Measurements from ENCODE around the gene SLC25A13.

SLC25A13 gene

DNA sequence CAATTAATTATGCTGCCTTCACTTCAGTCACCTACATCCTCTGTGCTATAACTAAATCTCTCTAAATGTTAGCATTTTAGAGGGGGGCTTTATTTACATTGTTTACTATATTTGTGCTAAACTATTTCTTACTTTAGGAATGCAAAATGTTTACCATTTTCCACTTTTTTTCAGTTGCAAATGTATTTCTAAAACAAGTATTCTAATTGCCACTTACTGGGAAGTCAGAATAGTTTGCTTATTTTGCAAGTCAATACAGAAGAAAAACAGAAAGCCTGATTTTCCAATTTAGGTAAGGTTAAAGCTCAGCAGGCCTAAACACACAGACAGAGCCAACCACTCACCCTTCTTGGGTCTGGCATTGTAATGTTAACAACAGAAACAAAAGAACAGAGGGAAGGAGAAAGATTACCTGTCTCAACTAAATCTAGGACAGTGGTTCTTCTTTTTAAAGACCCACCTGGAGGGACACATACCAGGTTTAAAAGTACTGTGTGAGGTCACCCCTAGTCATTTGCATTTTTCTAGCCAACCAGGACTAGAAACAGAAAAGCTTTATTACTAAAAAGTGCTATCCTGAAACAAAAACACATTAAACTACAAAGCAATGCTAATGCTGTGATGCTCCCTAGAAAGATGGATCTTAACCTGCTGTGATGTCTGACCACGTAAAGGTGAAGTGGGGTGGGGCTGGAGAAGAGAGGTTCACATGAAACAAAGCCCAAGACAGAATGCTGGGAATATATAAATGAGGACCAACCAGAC lies 178.2 kb downstream of the SLC25A13 start:
- Histone ChIP-seq H3K4me2 (ENCODE audit: low read length) (no peak overlapping the region), H3K4me1 (ENCODE audit: control insufficient read depth, insufficient read depth, low read length) (no peaks in the 10 kb centered on the region), H3K9ac (ENCODE audit: low read depth, low read length) (no peak overlapping the region), H3K4me3 (ENCODE audit: low read length) (no peak overlapping the region), H3K9me3 (replicated peaks; ENCODE audit: low read length) (no peaks in the 10 kb centered on the region), H3K36me3 (ENCODE audit: insufficient read depth, low read length) (peaks cover 3% of the 10 kb centered on the region), H3K27me3 (ENCODE audit: control insufficient read depth, insufficient read depth, low read length) (no peaks in the 10 kb centered on the region)

DNA sequence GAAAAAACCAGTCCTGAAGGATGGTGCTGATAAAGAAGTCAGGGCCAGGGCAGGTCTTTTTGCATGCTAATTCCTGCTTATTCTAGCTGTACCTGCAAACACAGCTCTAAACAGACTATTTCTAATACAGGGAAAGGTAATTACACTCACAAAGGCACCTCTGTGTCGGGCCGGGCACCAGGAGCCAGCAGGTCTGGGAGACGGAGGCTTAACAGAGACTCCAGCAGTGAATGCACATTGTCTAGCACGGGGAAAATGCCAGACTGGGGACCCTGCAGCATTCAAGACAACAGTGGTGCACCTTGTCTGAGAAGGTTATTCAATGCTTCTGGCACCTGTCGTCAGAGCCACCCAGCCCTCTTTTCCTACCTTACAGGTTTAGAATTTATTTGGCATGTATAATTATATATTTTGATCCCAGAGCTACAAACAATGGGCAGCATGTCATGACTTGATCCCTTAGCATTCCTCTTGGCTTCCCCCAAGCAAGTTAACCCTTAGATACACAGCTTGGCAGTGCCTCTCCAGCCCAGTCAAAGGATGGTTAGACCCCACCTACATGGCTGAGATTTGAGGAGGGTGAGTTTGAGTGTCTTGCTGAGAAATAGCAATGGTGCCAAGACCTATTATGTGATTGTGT lies 185.2 kb downstream of the SLC25A13 start:
- no peak overlapping the region for H3K4me3 ChIP-seq (ENCODE audit: low read length)
- no peaks in the 10 kb centered on the region for H3K27me3 ChIP-seq (ENCODE audit: control insufficient read depth, insufficient read depth, low read length)
- no peak overlapping the region for H3K4me2 ChIP-seq (ENCODE audit: low read length)
- H3K4me1 ChIP-seq (ENCODE audit: control insufficient read depth, insufficient read depth, low read length) = no peaks in the 10 kb centered on the region
- no peaks in the 10 kb centered on the region for H3K9me3 ChIP-seq (replicated peaks; ENCODE audit: low read length)
- no peak overlapping the region for H3K9ac ChIP-seq (ENCODE audit: low read depth, low read length)
- peaks cover 5% of the 10 kb centered on the region for H3K36me3 ChIP-seq (ENCODE audit: insufficient read depth, low read length)

DNA sequence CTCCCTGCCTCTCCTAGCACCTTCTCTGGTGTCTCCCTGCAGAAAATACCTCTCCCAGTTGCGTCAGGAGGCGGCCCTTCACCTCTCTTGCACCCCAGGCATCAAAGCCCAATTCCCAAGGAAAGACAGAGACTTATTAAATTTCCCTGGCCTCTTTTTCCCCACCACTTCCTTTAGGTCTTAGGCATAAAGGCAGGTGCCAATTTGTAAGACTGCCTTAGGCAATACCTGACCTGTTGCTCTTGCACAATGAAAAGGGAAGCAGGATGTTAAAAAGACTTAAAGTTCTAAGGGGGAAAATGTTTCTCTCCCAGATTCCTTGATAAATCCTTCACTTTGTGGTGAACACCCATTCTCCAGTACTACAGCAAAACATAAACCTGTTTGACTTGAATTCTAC lies 186.7 kb downstream of the SLC25A13 start:
- H3K36me3 ChIP-seq (ENCODE audit: insufficient read depth, low read length) = peaks cover 5% of the 10 kb centered on the region

DNA sequence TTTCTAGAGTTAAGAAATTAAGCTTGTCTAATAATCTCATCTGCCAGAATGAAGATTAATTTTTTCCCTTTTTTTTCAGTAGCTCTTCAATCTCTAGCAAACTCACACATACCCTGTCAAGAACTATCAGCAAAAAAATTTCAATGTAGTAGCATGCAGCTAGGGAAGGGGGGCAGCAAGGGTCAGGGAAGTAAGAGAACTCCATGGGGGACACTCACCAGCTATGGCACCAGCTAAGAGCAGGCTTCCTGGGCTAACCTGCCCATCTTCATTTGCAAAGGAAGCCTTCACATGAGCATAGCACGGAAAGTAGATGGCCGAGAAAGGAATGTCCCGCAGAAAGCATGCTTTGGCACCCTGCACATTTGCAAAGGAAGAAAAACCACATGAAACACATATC lies 190.4 kb downstream of the SLC25A13 start:
- Histone ChIP-seq H3K4me2 (ENCODE audit: low read length) (no peak overlapping the region), H3K4me1 (ENCODE audit: control insufficient read depth, insufficient read depth, low read length) (no peaks in the 10 kb centered on the region), H3K36me3 (ENCODE audit: insufficient read depth, low read length) (peaks cover 5% of the 10 kb centered on the region), H3K4me3 (ENCODE audit: low read length) (no peak overlapping the region), H3K9ac (ENCODE audit: low read depth, low read length) (no peak overlapping the region), H3K9me3 (replicated peaks; ENCODE audit: low read length) (no peaks in the 10 kb centered on the region), H3K27me3 (ENCODE audit: control insufficient read depth, insufficient read depth, low read length) (no peaks in the 10 kb centered on the region)

More for the DNA sequence above, 186.7 kb downstream of the SLC25A13 start:
- no peak overlapping the region for H3K4me3 ChIP-seq (ENCODE audit: low read length)
- H3K27me3 ChIP-seq (ENCODE audit: control insufficient read depth, insufficient read depth, low read length) = no peaks in the 10 kb centered on the region
- H3K9me3 ChIP-seq (replicated peaks; ENCODE audit: low read length) = no peaks in the 10 kb centered on the region
- no peak overlapping the region for H3K9ac ChIP-seq (ENCODE audit: low read depth, low read length)
- no peaks in the 10 kb centered on the region for H3K4me1 ChIP-seq (ENCODE audit: control insufficient read depth, insufficient read depth, low read length)
- no peak overlapping the region for H3K4me2 ChIP-seq (ENCODE audit: low read length)

DNA sequence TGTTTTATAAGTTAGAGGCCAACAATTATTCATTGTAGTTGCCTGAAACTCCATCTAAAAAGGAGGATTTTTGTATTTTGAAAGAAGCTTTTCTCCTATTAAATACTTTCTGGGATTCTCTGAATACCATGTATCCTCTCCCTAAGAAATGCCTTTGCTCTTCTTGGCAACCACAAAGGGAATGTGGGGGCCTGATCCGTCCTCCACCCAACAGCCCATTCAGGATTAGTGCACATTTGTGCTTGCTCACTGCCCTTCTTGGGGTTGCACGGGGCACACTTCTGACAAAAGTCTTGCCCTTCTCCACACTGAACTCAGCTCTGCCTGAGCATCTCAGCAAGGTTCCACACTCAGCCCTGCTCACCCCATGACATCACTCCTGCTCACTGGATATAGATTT lies 194.2 kb downstream of the SLC25A13 start:
- Histone ChIP-seq H3K36me3 (ENCODE audit: insufficient read depth, low read length) (no peaks in the 10 kb centered on the region), H3K9me3 (replicated peaks; ENCODE audit: low read length) (no peaks in the 10 kb centered on the region)

DNA sequence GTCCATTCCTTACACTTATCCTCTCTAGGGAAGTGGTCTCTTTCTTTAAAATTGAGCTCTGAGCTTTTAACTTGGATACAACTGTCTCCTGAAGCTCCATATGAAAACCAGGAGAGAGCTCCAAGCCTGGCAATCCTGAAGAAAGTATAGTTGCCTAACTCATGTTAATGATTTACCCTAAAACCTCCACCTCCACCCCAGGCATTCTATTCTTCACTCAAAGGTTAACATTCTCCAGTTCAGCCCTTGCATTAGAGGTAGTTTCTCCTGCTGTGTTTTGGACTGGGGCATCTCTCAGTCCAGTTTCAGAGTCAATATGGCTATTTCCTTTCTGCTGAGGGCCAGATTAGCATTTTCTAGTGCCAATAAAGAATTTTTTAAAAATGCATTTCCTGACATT lies 195.5 kb downstream of the SLC25A13 start:
- H3K4me1 ChIP-seq (ENCODE audit: control insufficient read depth, insufficient read depth, low read length) = no peaks in the 10 kb centered on the region
- no peaks in the 10 kb centered on the region for H3K9me3 ChIP-seq (replicated peaks; ENCODE audit: low read length)
- no peak overlapping the region for H3K4me2 ChIP-seq (ENCODE audit: low read length)
- peaks cover 2% of the 10 kb centered on the region for H3K36me3 ChIP-seq (ENCODE audit: insufficient read depth, low read length)
- no peak overlapping the region for H3K9ac ChIP-seq (ENCODE audit: low read depth, low read length)
- no peaks in the 10 kb centered on the region for H3K27me3 ChIP-seq (ENCODE audit: control insufficient read depth, insufficient read depth, low read length)
- no peak overlapping the region for H3K4me3 ChIP-seq (ENCODE audit: low read length)

More for the DNA sequence above, 194.2 kb downstream of the SLC25A13 start:
- no peak overlapping the region for H3K9ac ChIP-seq (ENCODE audit: low read depth, low read length)
- H3K27me3 ChIP-seq (ENCODE audit: control insufficient read depth, insufficient read depth, low read length) = no peaks in the 10 kb centered on the region
- H3K4me3 ChIP-seq (ENCODE audit: low read length) = no peak overlapping the region
- no peak overlapping the region for H3K4me2 ChIP-seq (ENCODE audit: low read length)
- H3K4me1 ChIP-seq (ENCODE audit: control insufficient read depth, insufficient read depth, low read length) = no peaks in the 10 kb centered on the region

DNA sequence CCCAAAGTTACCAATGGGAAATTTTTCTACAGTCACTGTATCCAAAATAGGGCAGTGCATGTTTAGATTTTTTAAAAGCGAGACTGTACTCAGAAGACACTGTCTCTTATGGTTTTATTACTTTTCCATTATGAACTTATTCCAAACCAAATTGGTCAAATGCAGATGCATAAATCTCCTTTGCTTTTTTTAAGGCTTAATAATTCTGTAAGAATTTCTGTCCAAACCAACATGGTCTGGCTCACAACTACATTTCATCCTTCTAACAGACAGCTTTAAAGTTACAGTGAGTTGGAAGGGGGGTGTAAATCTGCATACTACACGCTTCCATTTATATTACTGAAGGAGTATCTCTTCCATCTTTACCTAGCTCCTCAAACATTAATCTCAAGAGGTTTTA lies 199.2 kb downstream of the SLC25A13 start:
- Histone ChIP-seq H3K4me2 (ENCODE audit: low read length) (no peak overlapping the region), H3K4me1 (ENCODE audit: control insufficient read depth, insufficient read depth, low read length) (no peaks in the 10 kb centered on the region), H3K4me3 (ENCODE audit: low read length) (no peak overlapping the region), H3K9me3 (replicated peaks; ENCODE audit: low read length) (no peaks in the 10 kb centered on the region), H3K36me3 (ENCODE audit: insufficient read depth, low read length) (peaks cover 14% of the 10 kb centered on the region), H3K27me3 (ENCODE audit: control insufficient read depth, insufficient read depth, low read length) (no peaks in the 10 kb centered on the region), H3K9ac (ENCODE audit: low read depth, low read length) (no peak overlapping the region)

DNA sequence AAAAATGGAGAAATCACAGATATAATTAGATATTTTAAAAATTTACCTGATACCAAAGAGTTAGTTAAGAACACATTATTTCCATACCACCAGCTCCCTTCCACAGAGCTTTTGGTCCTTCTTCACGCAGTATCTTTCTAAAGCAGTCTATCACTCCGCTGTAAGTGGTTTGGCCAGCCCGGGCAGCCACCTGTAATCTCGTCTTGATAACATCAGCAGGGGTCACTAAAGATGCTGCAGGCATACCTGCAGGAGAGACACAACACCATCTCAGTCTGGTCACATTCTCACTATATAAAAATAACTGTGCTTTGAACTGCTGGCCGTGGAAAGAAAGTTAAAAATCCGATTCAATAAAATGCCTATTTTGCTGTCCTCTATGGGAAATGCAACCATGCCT lies 200.1 kb downstream of the SLC25A13 start:
- Histone ChIP-seq H3K27me3 (ENCODE audit: control insufficient read depth, insufficient read depth, low read length) (no peaks in the 10 kb centered on the region), H3K9ac (ENCODE audit: low read depth, low read length) (no peak overlapping the region), H3K4me1 (ENCODE audit: control insufficient read depth, insufficient read depth, low read length) (no peaks in the 10 kb centered on the region), H3K4me2 (ENCODE audit: low read length) (no peak overlapping the region), H3K9me3 (replicated peaks; ENCODE audit: low read length) (no peaks in the 10 kb centered on the region), H3K4me3 (ENCODE audit: low read length) (no peak overlapping the region), H3K36me3 (ENCODE audit: insufficient read depth, low read length) (peaks cover 14% of the 10 kb centered on the region)

DNA sequence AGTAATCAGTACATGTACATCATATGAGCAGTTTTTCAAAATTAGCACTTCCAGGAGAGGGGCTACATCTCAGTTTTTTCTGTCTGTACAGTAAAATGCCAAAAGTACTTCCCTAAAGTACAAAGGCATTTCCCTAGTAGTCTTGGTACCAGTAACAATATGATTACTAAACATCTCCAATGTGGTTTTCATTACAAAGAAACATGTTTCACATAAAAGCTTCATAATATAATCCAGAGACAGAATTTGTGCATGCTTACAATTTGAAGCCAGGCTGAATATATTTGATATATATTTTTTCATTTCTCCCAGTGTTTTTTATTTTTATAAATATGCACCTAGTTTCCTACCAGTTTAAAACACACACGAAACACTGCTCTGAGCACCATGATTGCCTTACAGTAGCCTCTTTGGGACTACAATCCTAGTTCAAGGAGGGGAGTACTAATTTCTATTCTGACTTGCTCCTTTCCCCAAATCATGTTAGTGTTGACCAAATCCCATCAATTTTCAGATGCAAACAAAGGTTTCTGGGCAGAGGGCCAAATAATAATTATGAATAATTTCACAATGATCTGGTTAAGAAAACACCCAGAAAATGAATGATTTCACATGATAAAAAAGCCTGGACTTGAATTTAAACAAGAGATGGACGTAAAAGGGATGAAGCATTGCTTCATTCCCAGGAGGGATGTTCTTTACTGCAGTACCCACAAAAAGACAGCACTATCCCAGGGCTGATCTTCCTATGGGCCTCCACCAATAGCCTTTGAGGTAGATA lies 201.3 kb downstream of the SLC25A13 start:
- Histone ChIP-seq H3K9ac (ENCODE audit: low read depth, low read length) (no peak overlapping the region), H3K36me3 (ENCODE audit: insufficient read depth, low read length) (peaks cover 14% of the 10 kb centered on the region), H3K4me2 (ENCODE audit: low read length) (no peak overlapping the region), H3K9me3 (replicated peaks; ENCODE audit: low read length) (no peaks in the 10 kb centered on the region), H3K4me1 (ENCODE audit: control insufficient read depth, insufficient read depth, low read length) (no peaks in the 10 kb centered on the region), H3K27me3 (ENCODE audit: control insufficient read depth, insufficient read depth, low read length) (no peaks in the 10 kb centered on the region), H3K4me3 (ENCODE audit: low read length) (no peak overlapping the region)

DNA sequence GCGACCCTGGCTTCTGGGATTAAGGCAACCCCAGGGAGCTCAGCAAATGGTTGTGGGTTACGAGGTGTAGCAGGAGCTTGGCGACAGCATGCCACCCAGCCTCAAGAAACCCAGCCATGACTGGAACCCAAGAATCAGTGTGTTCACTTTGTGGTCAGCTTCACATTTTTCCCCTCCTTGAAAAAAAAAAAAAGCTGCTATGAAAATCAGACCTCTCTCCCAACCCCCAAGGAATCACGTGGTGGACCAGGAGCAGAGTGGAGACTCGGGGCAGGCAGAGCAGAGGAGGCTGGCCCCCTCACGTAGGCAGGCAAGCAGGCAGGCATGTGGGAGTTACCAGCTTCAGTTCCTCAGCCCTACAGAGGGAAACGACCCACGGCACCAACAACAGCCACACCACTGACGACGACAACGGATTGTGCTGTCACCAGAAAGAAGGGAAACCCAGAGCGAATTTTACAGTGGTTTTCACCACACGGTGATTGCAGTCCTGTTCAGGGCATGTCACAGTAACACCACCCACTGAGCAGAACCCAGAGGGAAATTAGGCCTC lies 203.4 kb downstream of the SLC25A13 start:
- H3K9ac ChIP-seq (ENCODE audit: low read depth, low read length) = no peak overlapping the region
- no peaks in the 10 kb centered on the region for H3K9me3 ChIP-seq (replicated peaks; ENCODE audit: low read length)
- no peaks in the 10 kb centered on the region for H3K4me1 ChIP-seq (ENCODE audit: control insufficient read depth, insufficient read depth, low read length)
- H3K36me3 ChIP-seq (ENCODE audit: insufficient read depth, low read length) = peaks cover 14% of the 10 kb centered on the region
- no peaks in the 10 kb centered on the region for H3K27me3 ChIP-seq (ENCODE audit: control insufficient read depth, insufficient read depth, low read length)
- no peak overlapping the region for H3K4me2 ChIP-seq (ENCODE audit: low read length)
- no peak overlapping the region for H3K4me3 ChIP-seq (ENCODE audit: low read length)

DNA sequence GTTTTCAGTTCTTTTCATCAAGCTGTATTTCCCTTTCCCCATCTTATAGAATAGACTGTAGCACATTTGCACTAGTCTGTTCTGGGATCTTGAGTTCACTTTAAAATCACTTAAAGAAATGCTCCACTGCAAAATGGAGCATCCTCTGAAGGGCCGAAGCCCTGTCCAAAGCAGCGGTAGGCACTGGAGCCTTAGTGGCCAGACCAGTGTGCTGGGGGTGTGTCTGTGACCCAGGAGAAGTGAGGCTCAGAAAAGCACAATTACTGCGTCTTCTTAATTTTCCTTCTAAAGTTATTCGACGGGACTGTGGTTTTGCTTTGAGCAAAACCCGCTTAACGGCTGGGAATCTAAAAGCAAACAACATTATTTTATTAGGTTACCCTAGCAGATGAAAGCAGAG lies 205.7 kb downstream of the SLC25A13 start:
- Histone ChIP-seq H3K4me2 (ENCODE audit: low read length) (no peak overlapping the region), H3K9ac (ENCODE audit: low read depth, low read length) (no peak overlapping the region), H3K4me1 (ENCODE audit: control insufficient read depth, insufficient read depth, low read length) (no peaks in the 10 kb centered on the region), H3K4me3 (ENCODE audit: low read length) (no peak overlapping the region), H3K27me3 (ENCODE audit: control insufficient read depth, insufficient read depth, low read length) (no peaks in the 10 kb centered on the region), H3K9me3 (replicated peaks; ENCODE audit: low read length) (no peaks in the 10 kb centered on the region), H3K36me3 (ENCODE audit: insufficient read depth, low read length) (peaks cover 11% of the 10 kb centered on the region)
